Peyer's patch (tissue), 4 donors: Measurements from ENCODE around the gene STXBP5L.

ENCODE experiments used
- CTCF ChIP-seq, 6 experiments: fragments of 450-650 bp in 4 of 6; fragments of 200-600 bp in 2 of 6; sonication (generic) in 1 of 6; IDR thresholded peaks; one replicate each; pipeline ENCODE4 v1.5.1; 2017 to 2019; ENCODE audit warnings: antibody characterized with exemption in 6 of 6, mild to moderate bottlenecking in 3 of 6, moderate library complexity in 1 of 6
- POLR2A ChIP-seq, 2 donors: fragments of 450-650 bp; IDR thresholded peaks; one replicate each; pipeline ENCODE4 v1.5.1; 2017; ENCODE audit warnings: antibody characterized with exemption in 2 of 2, mild to moderate bottlenecking in 2 of 2, moderate library complexity in 2 of 2

GRCh38 chr3:120864541-120864940 lies 43.5 kb upstream of the STXBP5L start:
- TF ChIP-seq POLR2A (IDR thresholded peaks at IDR 0.05) (no peak), CTCF (IDR thresholded peaks at IDR 0.05) (no peak)
